ENCODE data around the gene COMMD9.

COMMD9 gene

GRCh38 chr11:36224209-36224882, 64.9 kb downstream of the COMMD9 start:
- no peak for DNase-seq (ENCODE audit: low read depth, low spot score)

- no peak for DNase-seq (ENCODE audit: low read depth, low spot score)
Measured at GRCh38 chr11:36222831-36223635, 66.2 kb downstream of the COMMD9 start.
